SH-SY5Y (cell line): ENCODE measurements around the gene LITAFD.

Experiments used
- GATA2 ChIP-seq: IDR thresholded peaks from 2 replicates; pipeline ENCODE4 v1.6.1; 2011; ENCODE audit warnings: mild to moderate bottlenecking, low read depth, low read length
- GATA3 ChIP-seq: IDR thresholded peaks from 2 replicates; pipeline ENCODE4 v1.6.1; 2011; ENCODE audit warnings: low read depth, mild to moderate bottlenecking, low read length, moderate library complexity

The LITAFD gene

GRCh38 chr16:8898660-8899318, 16.6 kb downstream of the LITAFD start:
- TF ChIP-seq GATA2 = no peak
- TF ChIP-seq GATA3 = no peak

- TF ChIP-seq GATA2 (no peak), GATA3 (no peak)
Measured at GRCh38 chr16:8899709-8900317, 17.7 kb downstream of the LITAFD start.

GRCh38 chr16:8900343-8900742, 18.2 kb downstream of the LITAFD start:
- no peak for TF ChIP-seq GATA2
- no peak for TF ChIP-seq GATA3

DNA sequence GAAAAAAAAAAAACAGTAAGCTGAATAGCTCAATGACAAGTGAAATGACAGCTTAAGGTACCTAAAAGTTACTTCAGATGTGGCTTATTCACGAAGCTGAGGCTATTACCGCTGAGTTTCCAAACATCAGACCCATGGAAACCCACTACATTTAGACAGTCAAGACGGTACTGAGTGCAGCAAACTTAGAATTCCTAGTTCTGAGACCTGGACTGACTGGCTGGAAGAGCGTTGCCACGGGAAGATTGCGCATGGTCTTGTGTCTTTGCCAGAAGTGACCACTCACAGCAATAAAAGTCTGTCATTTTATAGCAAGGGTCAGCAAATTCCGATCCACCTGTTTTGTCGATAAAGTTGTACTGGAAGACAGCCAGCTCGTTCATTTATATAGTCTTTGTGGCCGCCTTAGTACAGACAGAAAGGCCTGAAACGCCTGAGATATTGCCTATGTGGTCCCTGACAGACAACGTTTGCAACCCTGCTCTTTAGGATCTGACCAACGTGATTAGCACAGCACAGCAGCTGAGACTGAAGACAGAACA, 19.2 kb downstream of the LITAFD start:
- TF ChIP-seq GATA3 (no peak), GATA2 (no peak)

DNA sequence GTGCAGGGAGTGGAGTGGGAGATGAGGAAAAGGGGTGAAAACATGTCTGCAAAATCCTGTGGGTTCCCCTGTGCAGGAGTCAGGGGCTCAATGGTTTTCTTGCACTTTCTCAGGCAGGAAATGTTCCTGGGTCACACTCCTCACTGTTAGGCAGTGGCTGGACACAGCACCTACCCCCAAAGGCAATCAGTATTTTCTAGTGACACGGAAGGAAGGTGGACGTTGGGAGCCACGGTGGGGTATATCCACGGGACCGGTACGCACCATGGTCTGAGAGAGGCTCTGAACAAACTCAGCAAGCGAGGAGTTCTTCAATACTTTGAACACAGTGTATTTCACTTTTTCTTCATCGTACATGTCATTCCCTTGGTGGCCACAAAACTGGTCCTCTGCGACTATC, 20.9 kb downstream of the LITAFD start:
- TF ChIP-seq GATA3 (no peak), GATA2 (no peak)

- TF ChIP-seq GATA2 = no peak
- no peak for TF ChIP-seq GATA3
Measured at GRCh38 chr16:8904018-8904430, 21.9 kb downstream of the LITAFD start.

- TF ChIP-seq GATA2 (no peak), GATA3 (no peak)
Measured at GRCh38 chr16:8905168-8905762, 23.1 kb downstream of the LITAFD start.

- TF ChIP-seq GATA2 (no peak), GATA3 (no peak)
Measured at GRCh38 chr16:8905795-8906591, 23.8 kb downstream of the LITAFD start.

GRCh38 chr16:8907096-8907495, 24.9 kb downstream of the LITAFD start:
- TF ChIP-seq GATA3 = no peak
- no peak for TF ChIP-seq GATA2

DNA sequence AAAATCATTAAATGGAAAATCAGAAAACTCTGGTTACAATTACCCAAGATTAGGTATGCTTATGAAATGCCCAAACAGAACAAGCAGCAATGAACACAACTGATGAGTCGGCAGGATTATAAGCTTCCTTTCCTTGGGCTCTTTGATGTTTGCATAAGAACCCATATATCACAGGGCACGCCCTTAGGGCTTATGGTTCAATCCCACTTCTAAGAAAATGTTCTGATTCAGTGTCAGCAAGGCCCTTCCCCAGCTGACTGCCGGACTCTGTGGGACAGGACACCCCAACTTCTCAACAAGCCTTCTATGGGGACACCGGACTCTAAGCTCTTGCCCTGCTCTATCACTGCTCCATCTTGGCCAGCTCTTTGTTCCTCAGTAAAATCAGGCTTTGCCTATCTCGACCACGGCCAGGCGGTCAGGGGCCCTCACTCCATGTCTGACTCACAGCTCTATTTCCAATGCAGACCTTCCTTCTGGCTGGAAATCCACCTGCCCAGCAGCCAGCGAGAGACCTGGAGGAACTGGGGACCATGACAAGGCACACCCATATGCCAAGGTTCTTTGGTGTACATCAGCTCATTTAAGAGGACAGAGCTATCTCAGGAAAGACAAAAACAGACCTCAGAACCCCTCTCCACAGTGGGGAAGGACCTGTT, 26.8 kb downstream of the LITAFD start:
- TF ChIP-seq GATA2 = no peak
- no peak for TF ChIP-seq GATA3

- TF ChIP-seq GATA2 (no peak), GATA3 (no peak)
Measured at GRCh38 chr16:8910811-8911210, 28.7 kb downstream of the LITAFD start.

- TF ChIP-seq GATA2 (no peak), GATA3 (no peak)
Measured at GRCh38 chr16:8912793-8913192, 30.6 kb downstream of the LITAFD start.

- TF ChIP-seq GATA2 (no peak), GATA3 (no peak)
Measured at GRCh38 chr16:8914098-8914497, 31.9 kb downstream of the LITAFD start.
